PC-9 (cell line): ENCODE measurements around the gene NR2C2. TPM values are rescaled to one million over a fixed set of nuclear protein-coding genes. Genes with fewer than 3 reads are reported as not detected.

ENCODE experiments used
- BruUV-seq: library from RNA; stranded (reverse); fragments of 400-500 nt; replicated peaks from 2 replicates; lab custom pipeline; 2021; lab: Mats Ljungman, UMichigan
- CTCF ChIA-PET: fragments of 300-600 bp; sonication (Branson Sonifier 250); formaldehyde crosslinking; loops from one replicate; lab custom pipeline; 2022; ENCODE audit warnings: antibody characterized with exemption; lab: Charles Lee
- POLR2A ChIA-PET: fragments of 300-600 bp; sonication (Branson Sonifier 250); formaldehyde crosslinking; loops from one replicate; lab custom pipeline; 2022; ENCODE audit warnings: antibody characterized with exemption; ENCODE audit not compliant: unreplicated experiment; lab: Charles Lee
- DNase-seq, 2 experiments: peaks; one replicate each; pipeline versions ENCODE4 v3.0.0 to v3.0.0-alpha.2; 2015 to 2022; ENCODE audit warnings: mixed read lengths in 1 of 2
- H2AFZ ChIP-seq: fragments of 200-600 bp; sonication (generic); 2 replicates; pipeline ENCODE4 v1.8.1; 2017; ENCODE audit warnings: antibody characterized with exemption
- H3F3A ChIP-seq: fragments of 200-600 bp; sonication (generic); 2 replicates; pipeline ENCODE4 v1.8.1; 2017; ENCODE audit warnings: antibody characterized with exemption, mild to moderate bottlenecking, low read depth; ENCODE audit not compliant: insufficient read depth
- H3K27ac ChIP-seq: fragments of 200-600 bp; sonication (generic); 2 replicates; pipeline ENCODE4 v1.6.1; 2016; ENCODE audit warnings: mixed run types
- H3K27me3 ChIP-seq: fragments of 200-600 bp; sonication (generic); 2 replicates; pipeline ENCODE4 v1.6.1; 2016; ENCODE audit warnings: low read depth, mixed run types; ENCODE audit not compliant: insufficient read depth
- H3K36me3 ChIP-seq: fragments of 200-600 bp; sonication (generic); 2 replicates; pipeline ENCODE4 v1.6.1; 2016; ENCODE audit warnings: low read depth, mixed run types
- H3K4me1 ChIP-seq: fragments of 200-600 bp; sonication (generic); replicated peaks from 2 replicates; pipeline ENCODE4 v1.6.1; 2016; ENCODE audit warnings: mixed run types; ENCODE audit not compliant: insufficient read depth
- H3K4me2 ChIP-seq: fragments of 200-600 bp; sonication (generic); 2 replicates; pipeline ENCODE4 v1.6.1; 2017; ENCODE audit warnings: mixed run types
- H3K4me3 ChIP-seq: fragments of 200-600 bp; sonication (generic); 2 replicates; pipeline ENCODE4 v1.6.1; 2016; ENCODE audit warnings: mixed run types
- H3K79me2 ChIP-seq: fragments of 200-600 bp; sonication (generic); 2 replicates; pipeline ENCODE4 v1.6.1; 2017; ENCODE audit warnings: low read depth, mixed run types
- H3K9me2 ChIP-seq: fragments of 200-600 bp; sonication (generic); 2 replicates; pipeline ENCODE4 v1.8.1; 2017; ENCODE audit warnings: mild to moderate bottlenecking; ENCODE audit not compliant: insufficient read depth
- H3K9me3 ChIP-seq: fragments of 200-600 bp; sonication (generic); 2 replicates; pipeline ENCODE4 v1.8.1; 2016; ENCODE audit warnings: low read depth; ENCODE audit not compliant: insufficient read depth
- H4K20me1 ChIP-seq: fragments of 200-600 bp; sonication (generic); 2 replicates; pipeline ENCODE4 v1.8.1; 2017; ENCODE audit not compliant: insufficient read depth
- CTCF ChIP-seq: fragments of 200-600 bp; sonication (generic); conservative IDR thresholded peaks from 2 replicates; pipeline ENCODE4 v1.6.1; 2017; ENCODE audit warnings: mixed run types, antibody characterized with exemption, mild to moderate bottlenecking, moderate library complexity
- EZH2 ChIP-seq: fragments of 200-600 bp; sonication (generic); IDR thresholded peaks from 2 replicates; pipeline ENCODE4 v1.8.0; 2017; ENCODE audit warnings: antibody characterized with exemption, low read depth
- intact Hi-C: fragments of 100-400 bp; cut with micrococcal nuclease; formaldehyde crosslinking; loops from one replicate; pipeline ENCODE4 v1.10.0; 2022; ENCODE audit not compliant: unreplicated experiment
- total RNA-seq: library from RNA; stranded (reverse); gene quantifications from 2 replicates; pipeline ENCODE4 v1.2.3, GENCODE V29; 2021

Gene NR2C2
- total RNA-seq, 1 experiment from 2014 or later: 44.1 TPM

GRCh38 chr3:14938954-14939353, 8.4 kb upstream of the NR2C2 start:
- Histone ChIP-seq H3K4me3 (no peak overlapping the region), H3F3A (0 out of 2 replicates have a peak, but pooled peaks cover 6% of the 10 kb centered on the region), H2AFZ (no peak overlapping the region), H3K4me2 (no peak overlapping the region), H4K20me1 (peaks cover 7% of the 10 kb centered on the region; the same call in 1 of the 2 replicates), H3K79me2 (peaks cover 4% of the 10 kb centered on the region; the same call in 1 of the 2 replicates), H3K36me3 (peaks cover 4% of the 10 kb centered on the region; the same call in 1 of the 2 replicates), H3K9me3 (no peaks in the 10 kb centered on the region), H3K9me2 (no peaks in the 10 kb centered on the region), H3K4me1 (no peaks in the 10 kb centered on the region), H3K27me3 (no peaks in the 10 kb centered on the region), H3K27ac (no peak overlapping the region)
- DNase-seq: no peak
- TF ChIP-seq CTCF (no peak), EZH2 (no peak)
- intact Hi-C loops: no loop called here
- ChIA-PET CTCF (no interaction called here), POLR2A (no interaction called here)
- no TSS peak for BruUV-seq

GRCh38 chr3:14941871-14942270, 5.5 kb upstream of the NR2C2 start:
- CTCF ChIA-PET: no interaction called here
- no peak overlapping the region for H3K27ac ChIP-seq

GRCh38 chr3:14943042-14943441, 4.3 kb upstream of the NR2C2 start:
- no peak for DNase-seq
- ChIA-PET CTCF (no interaction called here), POLR2A (interaction anchor here (0.6 kb wide), 1 partner anchor 292 kb away, joined by 3 read pairs; the partner anchor contains the start of gene CCDC174)
- Histone ChIP-seq H3K9me2 (no peaks in the 10 kb centered on the region), H3K27ac (no peak overlapping the region), H3F3A (peaks cover 18% of the 10 kb centered on the region), H3K9me3 (no peaks in the 10 kb centered on the region), H3K27me3 (no peaks in the 10 kb centered on the region), H3K36me3 (peaks cover 11% of the 10 kb centered on the region; the same call in 1 of the 2 replicates), H3K79me2 (peaks cover 36% of the 10 kb centered on the region), H2AFZ (no peak overlapping the region), H3K4me2 (no peak overlapping the region), H3K4me1 (peaks cover 12% of the 10 kb centered on the region; the same call in 1 of the 2 replicates), H3K4me3 (no peak overlapping the region), H4K20me1 (peaks cover 19% of the 10 kb centered on the region; the same call in 1 of the 2 replicates)
- BruUV-seq: no TSS peak
- TF ChIP-seq EZH2: no peak
- TF ChIP-seq CTCF: no peak
- intact Hi-C loops: no loop called here

More at GRCh38 chr3:14941871-14942270, 5.5 kb upstream of the NR2C2 start:
- TF ChIP-seq CTCF: no peak
- no peak for TF ChIP-seq EZH2
- BruUV-seq: no TSS peak
- no peak for DNase-seq
- POLR2A ChIA-PET: no interaction called here
- H3K79me2 ChIP-seq: peaks cover 33% of the 10 kb centered on the region
- peaks cover 11% of the 10 kb centered on the region; the same call in 1 of the 2 replicates for H3K36me3 ChIP-seq
- no peaks in the 10 kb centered on the region for H3K9me2 ChIP-seq
- H3K9me3 ChIP-seq: no peaks in the 10 kb centered on the region
- peaks cover 19% of the 10 kb centered on the region; the same call in 1 of the 2 replicates for H4K20me1 ChIP-seq
- H2AFZ ChIP-seq: no peak overlapping the region
- no peak overlapping the region for H3K4me2 ChIP-seq
- H3K4me1 ChIP-seq: peaks cover 12% of the 10 kb centered on the region; the same call in 1 of the 2 replicates
- peaks cover 14% of the 10 kb centered on the region for H3F3A ChIP-seq
- intact Hi-C loops: no loop called here
- H3K4me3 ChIP-seq: no peak overlapping the region
- H3K27me3 ChIP-seq: no peaks in the 10 kb centered on the region
